CD4-positive, alpha-beta T cell (primary cell): ENCODE results near the gene FHOD3. TPM values are rescaled to one million over a fixed set of nuclear protein-coding genes. Genes with fewer than 3 reads are reported as not detected.

Experiments
- ATAC-seq: fragments of 200-7000 bp; cut with Tn5 transposase; one replicate; pipeline ENCODE4 v1.10.0; 2022; ENCODE audit warnings: mild to moderate bottlenecking; ENCODE audit not compliant: poor library complexity
- CTCF ChIA-PET: fragments of 350-600 bp; sonication (Branson Sonifier 250); formaldehyde crosslinking; loops from one replicate; lab custom pipeline; 2021; ENCODE audit warnings: antibody characterized with exemption, inconsistent platforms; lab: Charles Lee
- POLR2A ChIA-PET: fragments of 350-600 bp; sonication (Branson Sonifier 250); formaldehyde crosslinking; loops from one replicate; lab custom pipeline; 2021; ENCODE audit warnings: antibody characterized with exemption, inconsistent platforms; lab: Charles Lee
- DNase-seq, 14 experiments: peaks; one replicate each; pipeline ENCODE4 v3.0.0-alpha.2; 2013 to 2020; ENCODE audit warnings: mixed read lengths in 2 of 14
- H3K27ac ChIP-seq, 2 donors: one replicate each; pipeline versions ENCODE4 v1.5.1 to v1.7.0; 2013; ENCODE audit warnings: low read length in 2 of 2, low read depth in 1 of 2, mild to moderate bottlenecking in 1 of 2
- H3K27me3 ChIP-seq, 2 experiments: 1 replicate in 1 of 2; 2 replicates in 1 of 2; pipeline versions ENCODE4 v1.6.1 to v1.7.0; 2013; ENCODE audit warnings: low read length in 2 of 2, control low read depth in 1 of 2, mild to moderate bottlenecking in 1 of 2, moderate library complexity in 1 of 2; ENCODE audit not compliant: insufficient read depth in 2 of 2, control insufficient read depth in 1 of 2
- H3K36me3 ChIP-seq: one replicate; pipeline ENCODE4 v1.6.1; 2013; ENCODE audit warnings: low read length, control low read depth; ENCODE audit not compliant: insufficient read depth
- H3K4me1 ChIP-seq: one replicate; pipeline ENCODE4 v1.6.1; 2013; ENCODE audit warnings: low read length, control low read depth; ENCODE audit not compliant: insufficient read depth
- H3K4me3 ChIP-seq: one replicate; pipeline ENCODE4 v1.5.1; 2013; ENCODE audit warnings: mild to moderate bottlenecking, low read length, moderate library complexity
- H3K9me3 ChIP-seq, 2 experiments: 1 replicate in 1 of 2; 2 replicates in 1 of 2; pipeline versions ENCODE4 v1.6.1 to v1.7.0; 2013; ENCODE audit warnings: low read length in 2 of 2, mild to moderate bottlenecking in 2 of 2, control low read depth in 1 of 2, moderate library complexity in 1 of 2; ENCODE audit not compliant: control insufficient read depth in 1 of 2, insufficient read depth in 1 of 2
- H3K27ac Mint-ChIP-seq: one replicate; pipeline ENCODE4 v1.8.0; 2020; ENCODE audit warnings: mixed read lengths
- H3K27me3 Mint-ChIP-seq: one replicate; pipeline ENCODE4 v1.8.0; 2021; ENCODE audit warnings: mixed read lengths
- H3K36me3 Mint-ChIP-seq: one replicate; pipeline ENCODE4 v1.8.0; 2021; ENCODE audit warnings: low read depth, mixed read lengths
- H3K4me1 Mint-ChIP-seq: one replicate; pipeline ENCODE4 v1.8.0; 2021; ENCODE audit warnings: low read depth, mixed read lengths
- H3K4me3 Mint-ChIP-seq: one replicate; pipeline ENCODE4 v1.8.0; 2020; ENCODE audit warnings: mild to moderate bottlenecking, mixed read lengths
- H3K9me3 Mint-ChIP-seq: one replicate; pipeline ENCODE4 v1.8.0; 2020; ENCODE audit warnings: mixed read lengths
- CTCF ChIP-seq: fragments of 200-600 bp; IDR thresholded peaks from one replicate; pipeline ENCODE4 v1.8.0; 2022; ENCODE audit warnings: antibody characterized with exemption, mild to moderate bottlenecking
- intact Hi-C, 2 experiments: fragments of 100-400 bp; cut with DNase I in 1 of 2; cut with micrococcal nuclease in 1 of 2; formaldehyde crosslinking; loops; one replicate each; pipeline versions ENCODE4 v1.15.1 to v1.9.0; 2023 to 2025; cut with DNase I, micrococcal nuclease
- total RNA-seq, 174 experiments: library from RNA in 2 of 174; stranded (reverse) in 2 of 174; gene quantifications; one replicate each; pipeline ENCODE4 v1.2.3 and lab custom pipeline; 2021 to 2026

FHOD3 gene
- total RNA-seq, 2 experiments from 2014 or later, result not detected

DNA sequence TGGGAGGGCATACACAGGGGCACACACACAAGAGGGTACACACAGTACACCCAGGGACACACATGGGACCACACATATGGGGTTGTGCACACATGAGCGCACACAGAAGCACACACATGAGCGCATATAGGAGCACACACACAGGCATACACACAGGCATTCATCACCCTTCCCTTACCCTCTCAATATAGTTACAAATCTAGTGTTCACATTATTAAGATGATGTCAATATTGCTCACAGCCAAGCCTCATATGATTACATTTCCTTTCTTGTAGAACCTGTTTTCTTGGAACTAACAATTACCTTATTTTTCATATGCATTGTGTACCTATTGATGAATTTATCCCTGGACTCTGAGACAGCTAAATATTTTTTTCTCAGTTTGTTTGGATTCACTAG, 156.7 kb downstream of the FHOD3 start:
- Mint-ChIP-seq H3K4me1 (no peaks in the 10 kb centered on the region), H3K27me3 (peaks cover 20% of the 10 kb centered on the region), H3K4me3 (no peak overlapping the region), H3K27ac (no peak overlapping the region), H3K9me3 (no peaks in the 10 kb centered on the region), H3K36me3 (no peaks in the 10 kb centered on the region)
- H3K36me3 ChIP-seq, result no peaks in the 10 kb centered on the region
- DNase-seq (no peak), ATAC-seq (no peak)
- H3K4me3 ChIP-seq, result no peak overlapping the region
- no peaks in the 10 kb centered on the region for H3K4me1 ChIP-seq
- no peak for TF ChIP-seq CTCF
- peaks cover 4 to 5% of the 10 kb centered on the region in 2 experiments for H3K27me3 ChIP-seq
- intact Hi-C loops, result no loop called here
- H3K9me3 ChIP-seq, result peaks cover 0 to 4% of the 10 kb centered on the region in 2 experiments
- POLR2A ChIA-PET, result no interaction called here
- no peak overlapping the region for H3K27ac ChIP-seq
- CTCF ChIA-PET, result no interaction called here

DNA sequence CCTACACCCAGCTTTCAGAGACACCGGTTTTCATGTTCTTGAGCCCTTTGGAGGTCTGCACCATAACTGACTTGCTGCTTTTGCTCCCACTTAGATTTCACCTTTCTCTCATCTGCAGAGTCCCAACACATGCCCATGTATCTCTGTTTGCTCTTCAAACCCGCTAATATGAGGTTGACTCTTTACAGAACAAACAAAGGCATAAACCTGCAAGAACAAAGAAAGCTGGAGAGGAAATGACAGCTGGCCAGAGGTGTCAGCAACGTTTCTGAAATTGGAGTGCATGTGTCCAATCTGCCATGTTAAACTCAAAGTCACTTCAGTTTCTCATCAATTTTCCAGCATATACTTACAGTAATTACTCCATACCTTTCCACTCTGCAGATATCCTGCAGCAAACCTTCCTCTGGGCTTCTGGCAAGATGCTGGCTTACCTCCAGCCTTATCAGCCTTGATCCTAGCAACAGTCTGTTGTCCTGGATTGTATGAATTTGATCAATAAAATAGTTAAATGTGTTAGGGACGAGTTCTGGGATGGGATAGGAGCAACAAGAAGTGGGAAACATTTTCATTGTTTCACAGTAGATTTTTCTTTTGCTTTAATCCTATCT, 157.4 kb downstream of the FHOD3 start:
- Histone ChIP-seq H3K36me3 (no peaks in the 10 kb centered on the region), H3K4me1 (no peaks in the 10 kb centered on the region), H3K27me3 (peaks cover 4 to 5% of the 10 kb centered on the region in 2 experiments), H3K4me3 (no peak overlapping the region), H3K9me3 (peaks cover 0 to 4% of the 10 kb centered on the region in 2 experiments), H3K27ac (no peak overlapping the region)
- no peak for DNase-seq
- Mint-ChIP-seq H3K9me3 (no peaks in the 10 kb centered on the region), H3K4me3 (no peak overlapping the region), H3K27ac (no peak overlapping the region), H3K36me3 (no peaks in the 10 kb centered on the region), H3K27me3 (peaks cover 20% of the 10 kb centered on the region), H3K4me1 (no peaks in the 10 kb centered on the region)
- POLR2A ChIA-PET, result no interaction called here
- CTCF ChIA-PET, result no interaction called here
- intact Hi-C loops, result no loop called here
- ATAC-seq, result no peak
- no peak for TF ChIP-seq CTCF

DNA sequence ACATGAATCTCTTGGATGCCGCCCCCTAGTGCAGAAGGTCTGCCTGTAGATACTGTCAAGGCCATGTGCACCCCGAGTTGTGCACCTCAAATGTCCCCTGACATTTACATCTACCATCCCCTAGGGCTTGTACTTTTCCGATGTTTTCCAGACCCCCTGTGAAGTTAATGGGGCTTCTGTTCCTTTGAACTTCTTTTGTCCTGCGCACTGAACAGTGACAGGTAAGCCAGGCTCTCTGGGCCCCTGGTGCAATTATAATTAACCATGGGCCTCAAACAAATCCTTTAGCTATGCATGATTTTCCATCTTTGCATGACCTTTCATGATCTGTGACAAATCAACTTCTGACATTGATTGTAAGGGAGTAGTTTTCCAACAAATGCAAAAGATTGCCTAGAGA, 158.4 kb downstream of the FHOD3 start:
- Histone ChIP-seq H3K4me3 (no peak overlapping the region), H3K36me3 (no peaks in the 10 kb centered on the region), H3K4me1 (no peaks in the 10 kb centered on the region), H3K9me3 (peaks cover 0 to 4% of the 10 kb centered on the region in 2 experiments), H3K27ac (no peak overlapping the region), H3K27me3 (peaks cover 4 to 5% of the 10 kb centered on the region in 2 experiments)
- no peak for TF ChIP-seq CTCF
- Mint-ChIP-seq H3K4me1 (no peaks in the 10 kb centered on the region), H3K27ac (no peak overlapping the region), H3K27me3 (peaks cover 15% of the 10 kb centered on the region), H3K36me3 (no peaks in the 10 kb centered on the region), H3K4me3 (no peak overlapping the region), H3K9me3 (no peaks in the 10 kb centered on the region)
- intact Hi-C loops, result no loop called here
- POLR2A ChIA-PET, result no interaction called here
- ATAC-seq (no peak), DNase-seq (no peak)
- CTCF ChIA-PET, result no interaction called here
